Stimulated activated naive B cell treated with anti-CD40 and anti-IgM and Interleukin-4, amounts not matched to agents 10 μg/mL and 1 μg/mL and 100 μg/mL, for 72 hours (primary cell): ENCODE measurements around the gene CEP192.
A peak's percentile ranks its signal among the peaks of the same experiment; 100 is the strongest.
"Not testable (repeated sequence)": the region's sequence is repeated elsewhere in the genome, so short reads cannot be mapped to it uniquely, and the experiment has no call there.

ENCODE experiments used
- ATAC-seq, 2 donors: fragments of 150-1000 bp; cut with Tn5 transposase; replicated peaks; 2 replicates each; pipeline ENCODE4 v1.10.0; 2021; ENCODE audit warnings: moderate library complexity in 1 of 2
- DNase-seq: peaks from one replicate; pipeline ENCODE4 v3.0.0; 2021
- H3K27ac Mint-ChIP-seq: one replicate; pipeline ENCODE4 v1.8.0; 2022; ENCODE audit warnings: mild to moderate bottlenecking, mixed read lengths
- H3K27me3 Mint-ChIP-seq, 2 donors: one replicate each; pipeline ENCODE4 v1.8.0; 2022; ENCODE audit warnings: mixed read lengths in 2 of 2
- H3K36me3 Mint-ChIP-seq, 2 donors: one replicate each; pipeline ENCODE4 v1.8.0; 2022; ENCODE audit warnings: mixed read lengths in 2 of 2, mild to moderate bottlenecking in 1 of 2
- H3K4me1 Mint-ChIP-seq, 2 donors: one replicate each; pipeline ENCODE4 v1.8.0; 2022; ENCODE audit warnings: mixed read lengths in 2 of 2, mild to moderate bottlenecking in 1 of 2
- H3K4me3 Mint-ChIP-seq, 2 donors: one replicate each; pipeline ENCODE4 v1.8.0; 2022; ENCODE audit warnings: mild to moderate bottlenecking in 2 of 2, mixed read lengths in 2 of 2, moderate library complexity in 1 of 2
- H3K9me3 Mint-ChIP-seq, 2 donors: one replicate each; pipeline ENCODE4 v1.8.0; 2022; ENCODE audit warnings: mixed read lengths in 2 of 2, mild to moderate bottlenecking in 1 of 2

The CEP192 gene

DNA sequence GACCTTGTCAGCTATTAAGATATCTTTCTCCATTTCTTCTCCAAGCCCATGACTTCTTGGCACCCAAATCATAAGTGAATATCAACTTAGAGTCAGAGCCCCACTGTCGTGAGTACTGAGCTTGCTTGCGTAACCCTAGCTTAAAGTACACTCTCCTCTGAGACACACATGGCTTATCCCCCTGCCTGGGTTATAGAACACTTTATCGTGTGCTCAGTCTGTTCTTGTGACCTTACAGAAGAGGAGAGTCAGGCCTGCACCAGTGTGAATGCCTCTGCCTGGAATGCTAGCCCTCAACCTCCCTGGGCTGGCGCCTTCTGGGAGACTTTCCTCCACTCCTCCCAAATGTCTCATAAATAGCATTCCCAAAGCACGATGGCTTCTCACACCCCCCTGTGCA, 79.3 kb downstream of the CEP192 start:
- Mint-ChIP-seq H3K4me3 (no peak overlapping the region), H3K9me3 (no peaks in the 10 kb centered on the region), H3K27ac (no peak overlapping the region), H3K27me3 (no peaks in the 10 kb centered on the region), H3K36me3 (peaks cover 28 to 62% of the 10 kb centered on the region in 2 donors), H3K4me1 (peaks cover 9 to 14% of the 10 kb centered on the region in 2 donors)
- ATAC-seq (no peak), DNase-seq (no peak)

DNA sequence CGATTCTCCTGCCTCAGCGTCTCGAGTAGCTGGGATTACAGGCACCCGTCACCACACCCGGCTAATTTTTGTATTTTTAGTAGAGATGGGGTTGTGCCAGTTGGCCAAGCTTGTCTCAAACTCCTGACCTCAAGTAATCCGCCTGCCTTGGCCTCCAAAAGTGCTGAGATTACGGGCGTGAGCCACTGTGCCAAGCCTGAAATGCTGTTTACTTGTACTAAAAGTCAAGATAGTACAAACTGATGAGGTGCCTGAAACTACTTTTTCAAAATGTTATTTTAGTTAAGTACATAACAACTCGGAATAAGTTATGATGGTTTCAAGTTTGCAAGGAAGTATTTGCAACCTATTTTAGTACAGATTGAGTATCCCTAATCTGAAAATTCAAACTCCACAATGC, 85.7 kb downstream of the CEP192 start:
- peaks cover 55 to 80% of the 10 kb centered on the region in 2 donors for H3K36me3 Mint-ChIP-seq
- H3K9me3 Mint-ChIP-seq, result peaks cover 4 to 12% of the 10 kb centered on the region in 2 donors
- no peak for ATAC-seq
- H3K27ac Mint-ChIP-seq, result no peak overlapping the region
- H3K27me3 Mint-ChIP-seq, result no peaks in the 10 kb centered on the region
- DNase-seq, result no peak
- no peak overlapping the region for H3K4me3 Mint-ChIP-seq
- peaks cover 2 to 4% of the 10 kb centered on the region in 2 donors for H3K4me1 Mint-ChIP-seq

DNA sequence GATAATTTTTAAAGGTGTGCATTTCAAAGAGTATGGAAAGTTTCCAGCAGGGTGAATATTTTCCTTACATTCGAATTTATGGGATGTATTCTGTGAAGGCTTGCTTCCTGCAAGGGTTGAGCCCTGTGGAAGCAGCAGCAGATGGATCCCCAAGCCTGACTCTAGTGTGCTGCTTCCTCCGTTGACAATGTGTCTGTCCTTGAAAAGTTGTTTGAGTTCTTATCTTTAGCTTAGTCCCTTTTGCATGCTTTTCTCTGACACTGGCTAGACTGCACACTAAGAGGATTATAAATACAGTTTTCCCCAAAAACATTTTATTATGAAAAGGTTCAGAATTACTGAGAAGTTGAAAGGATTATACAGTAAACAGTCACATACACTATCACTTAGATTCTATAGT, 86.3 kb downstream of the CEP192 start:
- H3K4me1 Mint-ChIP-seq, result peaks cover 3 to 9% of the 10 kb centered on the region in 2 donors
- H3K27me3 Mint-ChIP-seq, result no peaks in the 10 kb centered on the region
- ATAC-seq (no peak), DNase-seq (no peak)
- peaks cover 60 to 82% of the 10 kb centered on the region in 2 donors for H3K36me3 Mint-ChIP-seq
- H3K4me3 Mint-ChIP-seq, result no peak overlapping the region
- H3K9me3 Mint-ChIP-seq, result peaks cover 4 to 12% of the 10 kb centered on the region in 2 donors
- no peak overlapping the region for H3K27ac Mint-ChIP-seq

DNA sequence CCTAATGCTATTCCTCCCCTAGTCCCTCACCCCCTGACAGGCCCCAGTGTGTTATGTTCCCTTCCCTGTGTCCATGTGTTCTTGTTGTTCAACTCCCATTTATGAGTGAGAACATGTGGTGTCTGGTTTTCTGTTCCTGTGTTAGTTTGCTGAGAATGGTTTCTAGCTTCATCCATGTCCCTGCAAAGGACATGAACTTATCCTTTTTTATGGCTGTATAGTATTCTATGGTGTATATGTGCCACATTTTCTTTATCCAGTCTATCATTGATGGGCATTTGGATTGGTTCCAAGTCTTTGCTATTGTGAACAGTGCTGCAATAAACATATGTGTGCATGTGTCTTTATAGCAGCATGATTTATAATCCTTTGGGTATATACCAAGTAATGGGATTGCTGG, 86.9 kb downstream of the CEP192 start:
- not testable (repeated sequence) for DNase-seq, ATAC-seq, H3K27ac Mint-ChIP-seq, H3K27me3 Mint-ChIP-seq, H3K4me3 Mint-ChIP-seq
- H3K4me1 Mint-ChIP-seq, result peaks cover 5 to 10% of the 10 kb centered on the region in 2 donors
- peaks cover 64 to 82% of the 10 kb centered on the region in 2 donors for H3K36me3 Mint-ChIP-seq
- H3K9me3 Mint-ChIP-seq, result peaks cover 4 to 12% of the 10 kb centered on the region in 2 donors

DNA sequence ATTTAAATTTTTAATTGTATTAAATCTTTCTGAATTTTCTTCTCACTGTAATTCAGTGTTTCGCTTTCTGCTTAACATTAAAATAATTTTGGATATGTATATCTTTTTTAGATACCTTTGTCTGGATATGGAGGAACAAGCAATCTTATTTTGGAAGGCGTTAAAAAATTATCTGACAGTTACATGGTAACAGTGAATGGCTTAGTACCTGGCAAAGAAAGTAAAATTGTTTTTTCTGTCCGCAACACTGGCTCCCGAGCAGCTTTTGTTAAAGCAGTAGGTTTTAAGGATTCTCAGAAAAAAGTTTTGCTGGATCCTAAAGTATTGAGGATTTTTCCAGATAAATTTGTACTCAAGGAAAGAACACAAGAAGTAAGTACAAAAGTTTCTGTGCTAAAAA, 95.7 kb downstream of the CEP192 start:
- DNase-seq, result no peak
- no peaks in the 10 kb centered on the region for H3K9me3 Mint-ChIP-seq
- H3K4me3 Mint-ChIP-seq, result no peak overlapping the region
- H3K27ac Mint-ChIP-seq, result no peak overlapping the region
- no peaks in the 10 kb centered on the region for H3K27me3 Mint-ChIP-seq
- peaks cover 2 to 6% of the 10 kb centered on the region in 2 donors for H3K4me1 Mint-ChIP-seq
- no peak for ATAC-seq
- peaks cover 53 to 57% of the 10 kb centered on the region in 2 donors for H3K36me3 Mint-ChIP-seq

DNA sequence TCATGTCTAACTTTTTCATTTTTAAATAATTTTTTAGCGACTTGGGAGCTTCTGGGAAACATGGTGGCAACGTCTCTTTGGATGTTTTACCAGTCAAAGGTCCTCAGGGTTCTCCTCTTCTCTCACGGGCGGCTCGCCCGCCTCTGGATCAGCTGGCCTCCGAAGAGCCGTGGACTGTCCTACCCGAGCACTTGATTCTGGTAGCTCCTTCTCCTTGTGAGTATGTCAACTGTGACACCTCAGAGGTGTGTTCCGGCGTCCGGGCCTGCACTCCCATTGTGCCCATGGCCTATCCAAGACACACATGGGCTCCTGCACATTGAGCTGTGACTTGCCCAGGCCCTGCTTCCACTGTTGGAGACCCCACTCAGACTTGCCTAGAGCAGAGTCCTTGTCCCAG, 104.3 kb downstream of the CEP192 start:
- no peaks in the 10 kb centered on the region for H3K27me3 Mint-ChIP-seq
- no peaks in the 10 kb centered on the region for H3K9me3 Mint-ChIP-seq
- H3K27ac Mint-ChIP-seq, result no peak overlapping the region
- H3K4me1 Mint-ChIP-seq, result no peaks in the 10 kb centered on the region
- H3K36me3 Mint-ChIP-seq, result peaks cover 54 to 72% of the 10 kb centered on the region in 2 donors
- DNase-seq (no peak), ATAC-seq (no peak)
- no peak overlapping the region for H3K4me3 Mint-ChIP-seq

DNA sequence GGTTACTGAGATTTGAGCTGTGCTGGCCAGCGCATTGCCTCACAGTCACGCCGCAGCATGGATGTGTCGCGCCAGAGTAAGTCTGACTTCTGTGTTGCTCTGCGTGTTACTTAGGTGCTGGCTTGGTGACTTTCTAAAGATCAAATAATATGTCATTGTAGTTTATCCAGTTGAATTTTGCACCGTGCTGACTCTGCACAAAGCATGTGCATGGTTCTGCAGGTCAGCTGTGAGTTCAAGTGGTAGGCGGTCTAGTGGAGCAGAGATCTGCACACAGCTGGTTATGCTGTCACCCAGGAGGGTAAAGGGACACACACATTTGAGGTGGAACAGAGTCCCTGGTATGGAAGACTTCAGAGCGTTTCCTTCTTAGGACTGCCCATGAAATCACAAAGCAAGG, 105.1 kb downstream of the CEP192 start:
- Mint-ChIP-seq H3K36me3 (peaks cover 54 to 71% of the 10 kb centered on the region in 2 donors), H3K4me3 (no peak overlapping the region), H3K27me3 (no peaks in the 10 kb centered on the region), H3K4me1 (no peaks in the 10 kb centered on the region), H3K27ac (peak overlapping the region; percentile 32), H3K9me3 (no peaks in the 10 kb centered on the region)
- DNase-seq, result no peak
- ATAC-seq, result no peak

DNA sequence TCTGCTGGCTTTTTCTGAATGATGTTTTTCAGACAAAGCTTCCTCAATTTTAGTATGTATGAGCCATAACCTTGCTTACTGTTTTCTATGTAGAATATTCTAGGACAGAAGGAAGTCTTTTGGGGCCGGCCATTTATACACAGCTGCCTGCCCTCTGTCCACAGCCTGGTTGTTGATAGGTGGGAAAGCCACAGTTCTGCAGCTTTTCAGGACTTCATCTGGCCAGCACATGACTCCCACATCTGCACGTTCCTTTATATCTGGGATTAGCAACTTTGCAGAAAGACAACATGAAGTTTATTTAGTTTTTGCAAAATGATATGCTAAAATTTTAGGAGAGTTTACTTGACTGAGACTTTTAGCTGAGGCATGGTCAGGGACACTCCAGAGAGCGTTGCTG, 105.6 kb downstream of the CEP192 start:
- Mint-ChIP-seq H3K27ac (no peak overlapping the region), H3K4me3 (no peak overlapping the region), H3K27me3 (no peaks in the 10 kb centered on the region), H3K36me3 (peaks cover 56 to 76% of the 10 kb centered on the region in 2 donors), H3K4me1 (no peaks in the 10 kb centered on the region), H3K9me3 (no peaks in the 10 kb centered on the region)
- DNase-seq (no peak), ATAC-seq (no peak)

DNA sequence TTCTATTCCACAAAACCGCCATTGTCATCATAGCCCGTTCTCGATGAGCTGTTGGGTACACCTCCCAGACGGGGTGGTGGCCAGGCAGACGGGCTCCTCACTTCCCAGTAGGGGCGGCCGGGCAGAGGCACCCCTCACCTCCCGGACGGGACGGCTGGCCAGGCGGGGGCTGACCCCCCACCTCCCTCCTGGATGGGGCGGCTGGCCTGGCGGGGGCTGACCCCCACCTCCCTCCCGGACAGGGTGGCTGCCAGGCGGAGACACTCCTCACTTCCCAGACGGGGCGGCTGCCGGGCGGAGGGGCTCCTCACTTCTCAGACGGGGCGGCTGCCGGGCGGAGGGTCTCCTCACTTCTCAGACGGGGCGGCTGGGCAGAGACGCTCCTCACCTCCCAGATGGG, 106.9 kb downstream of the CEP192 start:
- peaks cover 68 to 84% of the 10 kb centered on the region in 2 donors for H3K36me3 Mint-ChIP-seq
- H3K9me3 Mint-ChIP-seq, result not testable (repeated sequence)

DNA sequence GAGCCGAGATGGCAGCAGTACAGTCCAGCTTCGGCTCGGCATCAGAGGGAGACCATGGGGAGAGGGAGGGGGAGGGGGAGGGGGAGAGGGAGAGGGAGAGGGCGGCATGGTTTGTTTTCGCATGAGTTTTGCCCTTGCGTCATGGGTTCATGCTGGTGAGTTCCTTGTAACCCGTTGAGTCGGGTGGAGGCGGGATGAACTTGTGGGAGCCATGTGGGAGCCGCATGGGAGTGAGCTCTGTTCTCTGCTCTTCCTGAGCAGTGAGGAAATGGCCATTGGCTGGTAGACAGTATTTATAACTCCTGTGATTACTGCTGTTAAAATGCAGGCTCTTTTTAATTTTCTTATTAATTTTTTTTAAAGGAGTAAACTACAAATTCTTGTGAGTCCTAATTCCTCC, 108.0 kb downstream of the CEP192 start:
- Mint-ChIP-seq H3K27me3 (no peaks in the 10 kb centered on the region), H3K4me1 (no peaks in the 10 kb centered on the region), H3K4me3 (no peak overlapping the region), H3K27ac (no peak overlapping the region), H3K9me3 (no peaks in the 10 kb centered on the region), H3K36me3 (peaks cover 72 to 84% of the 10 kb centered on the region in 2 donors)
- DNase-seq (no peak), ATAC-seq (no peak)

More for the DNA sequence above, 106.9 kb downstream of the CEP192 start:
- DNase-seq, H3K4me3 Mint-ChIP-seq, H3K4me1 Mint-ChIP-seq, ATAC-seq, H3K27me3 Mint-ChIP-seq: not testable (repeated sequence)
- peak overlapping the region; percentile 60 for H3K27ac Mint-ChIP-seq

DNA sequence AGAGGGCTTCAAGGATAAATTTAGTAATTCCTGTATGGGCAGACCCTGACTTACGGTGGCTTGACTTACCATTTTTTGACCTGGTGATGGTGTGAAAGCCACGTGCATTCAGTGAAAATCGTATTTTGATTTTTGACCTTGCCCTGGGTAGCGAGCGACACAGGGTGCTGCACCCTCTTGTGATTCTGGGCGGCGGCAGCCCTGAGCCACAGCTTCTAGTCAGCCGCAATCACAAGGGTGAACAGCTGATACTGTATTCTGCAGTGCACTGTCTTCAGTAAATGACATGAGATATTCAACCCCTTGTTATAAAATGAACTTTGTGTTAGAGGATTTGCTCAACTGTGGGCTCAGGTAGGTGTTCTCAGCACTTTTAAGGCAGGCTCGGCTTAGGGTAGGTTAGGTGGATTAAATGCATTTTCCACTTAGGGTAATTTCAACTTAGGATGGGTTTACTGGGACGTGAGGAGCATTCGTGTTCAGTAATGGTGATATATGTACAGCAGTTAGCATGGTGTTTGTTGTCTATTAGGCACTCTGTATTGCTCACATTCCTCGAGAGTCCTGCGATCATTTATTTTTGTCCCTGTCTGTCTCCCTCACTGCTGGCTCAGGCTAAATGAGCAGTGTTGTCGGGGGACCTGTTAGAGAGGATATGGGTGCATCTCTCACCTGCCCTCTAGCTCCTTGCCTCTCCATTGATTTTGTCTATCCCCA, 109.9 kb downstream of the CEP192 start:
- ATAC-seq (no peak), DNase-seq (no peak)
- no peak overlapping the region for H3K27ac Mint-ChIP-seq
- no peaks in the 10 kb centered on the region for H3K9me3 Mint-ChIP-seq
- peaks cover 65 to 80% of the 10 kb centered on the region in 2 donors for H3K36me3 Mint-ChIP-seq
- H3K4me1 Mint-ChIP-seq, result no peaks in the 10 kb centered on the region
- no peak overlapping the region for H3K4me3 Mint-ChIP-seq
- no peaks in the 10 kb centered on the region for H3K27me3 Mint-ChIP-seq

DNA sequence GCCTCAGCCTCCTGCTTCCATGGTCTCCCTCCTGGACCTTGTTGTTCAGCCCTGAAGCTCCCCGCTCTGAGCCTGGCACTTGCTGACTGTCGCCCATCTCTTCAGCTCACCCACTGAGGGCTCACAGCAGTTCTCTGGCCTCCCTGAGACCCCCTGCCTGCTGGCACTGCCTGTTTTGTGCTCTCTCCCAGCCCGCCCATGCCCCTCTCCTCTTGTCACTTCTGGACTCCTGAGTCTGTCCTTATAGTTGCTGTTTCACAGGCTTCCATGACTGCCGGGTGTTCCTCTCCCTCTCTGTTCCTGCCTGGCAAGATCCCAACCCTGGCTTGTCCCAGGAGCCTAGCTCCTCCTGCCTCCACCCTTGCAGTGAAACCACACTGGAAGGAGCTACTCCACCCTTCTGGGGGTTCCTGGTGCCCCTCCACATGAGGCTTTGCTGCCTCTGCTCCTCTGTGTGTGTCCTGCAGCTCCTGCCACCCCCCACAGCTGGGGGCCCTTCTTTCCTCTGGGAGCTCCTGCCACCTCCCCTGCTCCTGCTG, 110.6 kb downstream of the CEP192 start:
- H3K27me3 Mint-ChIP-seq, result no peaks in the 10 kb centered on the region
- no peaks in the 10 kb centered on the region for H3K4me1 Mint-ChIP-seq
- no peak for ATAC-seq
- no peaks in the 10 kb centered on the region for H3K9me3 Mint-ChIP-seq
- H3K27ac Mint-ChIP-seq, result no peak overlapping the region
- H3K4me3 Mint-ChIP-seq, result no peak overlapping the region
- DNase-seq, result no peak
- H3K36me3 Mint-ChIP-seq, result peaks cover 68 to 81% of the 10 kb centered on the region in 2 donors

DNA sequence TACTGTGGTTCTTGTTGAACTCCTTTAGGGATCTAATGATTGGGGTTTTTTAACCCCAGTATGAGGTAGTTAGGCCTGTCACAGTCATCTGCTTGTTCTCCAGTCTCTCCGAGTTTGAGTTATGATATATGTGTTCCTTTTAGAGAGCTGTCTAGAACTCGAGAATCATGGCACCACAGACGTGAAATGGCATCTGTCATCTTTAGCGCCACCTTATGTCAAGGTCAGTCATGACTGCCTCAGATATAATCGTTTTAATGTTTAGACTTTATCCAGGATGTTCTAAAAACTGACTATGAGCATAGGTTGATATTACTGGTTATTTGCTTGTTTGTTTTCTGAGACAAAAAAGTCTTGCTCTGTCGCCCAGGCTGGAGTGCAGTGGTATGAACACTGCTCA, 112.2 kb downstream of the CEP192 start:
- peaks cover 0 to 2% of the 10 kb centered on the region in 2 donors for H3K9me3 Mint-ChIP-seq
- H3K36me3 Mint-ChIP-seq, result peaks cover 76 to 86% of the 10 kb centered on the region in 2 donors
- no peak for DNase-seq
- H3K4me3 Mint-ChIP-seq, result no peak overlapping the region
- no peaks in the 10 kb centered on the region for H3K27me3 Mint-ChIP-seq
- no peak overlapping the region for H3K27ac Mint-ChIP-seq
- H3K4me1 Mint-ChIP-seq, result no peaks in the 10 kb centered on the region
- ATAC-seq, result no peak

DNA sequence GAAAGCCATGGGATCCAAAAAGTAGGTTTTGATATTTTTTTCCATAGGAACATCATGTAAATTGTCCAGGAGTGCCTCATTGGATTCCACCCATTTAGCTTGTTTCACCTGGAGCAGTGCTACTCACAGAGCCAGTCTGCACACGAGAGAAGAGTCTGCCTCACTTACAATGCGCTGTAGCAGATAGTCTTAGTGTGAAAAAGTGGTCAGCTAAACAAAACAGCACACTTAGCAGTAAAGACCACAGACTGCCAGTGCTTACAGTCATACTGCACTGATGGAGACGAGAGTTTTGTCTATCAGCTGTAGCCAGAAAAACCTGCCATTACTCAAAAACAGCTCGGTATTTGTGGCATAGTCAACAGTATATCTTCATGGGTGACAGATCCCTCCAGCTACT, 113.9 kb downstream of the CEP192 start:
- Mint-ChIP-seq H3K4me3 (no peak overlapping the region), H3K36me3 (peaks cover 76 to 87% of the 10 kb centered on the region in 2 donors), H3K9me3 (peaks cover 0 to 2% of the 10 kb centered on the region in 2 donors), H3K4me1 (no peaks in the 10 kb centered on the region), H3K27me3 (no peaks in the 10 kb centered on the region), H3K27ac (no peak overlapping the region)
- no peak for DNase-seq
- no peak for ATAC-seq

DNA sequence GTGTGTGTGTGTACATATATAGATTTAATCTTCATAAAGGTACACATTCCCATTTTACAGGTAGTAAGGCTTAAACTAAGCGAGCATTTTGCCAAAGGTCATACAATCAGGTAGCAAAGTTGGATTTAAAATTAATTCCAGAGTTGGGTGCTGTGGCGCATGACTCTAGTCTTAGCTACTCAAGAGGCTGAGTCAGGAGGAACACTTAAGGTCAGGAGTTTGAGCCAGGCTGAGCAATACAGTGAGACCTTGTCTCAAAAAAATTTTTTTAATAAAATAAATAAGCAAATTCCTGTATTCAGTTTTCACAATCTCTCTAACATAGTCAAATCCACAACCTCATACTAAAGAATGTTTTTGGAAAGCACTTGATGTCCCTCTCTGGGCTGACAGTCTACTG, 115.9 kb downstream of the CEP192 start:
- H3K4me1 Mint-ChIP-seq, result no peaks in the 10 kb centered on the region
- ATAC-seq (no peak), DNase-seq (no peak)
- H3K4me3 Mint-ChIP-seq, result no peak overlapping the region
- H3K27me3 Mint-ChIP-seq, result no peaks in the 10 kb centered on the region
- H3K27ac Mint-ChIP-seq, result no peak overlapping the region
- H3K36me3 Mint-ChIP-seq, result peaks cover 69 to 83% of the 10 kb centered on the region in 2 donors
- H3K9me3 Mint-ChIP-seq, result peaks cover 0 to 2% of the 10 kb centered on the region in 2 donors
